GM23338 (cell line): ENCODE measurements around the gene C19orf81. TPM values are rescaled to one million over a fixed set of nuclear protein-coding genes. Genes with fewer than 3 reads are reported as not detected.
A peak's percentile ranks its signal among the peaks of the same experiment; 100 is the strongest.

Experiments used
- ATAC-seq: fragments of 200-7000 bp; cut with Tn5 transposase; 3 replicates; pipeline ENCODE4 v1.9.1; 2020
- DNase-seq: peaks from one replicate; pipeline ENCODE4 v3.0.0-alpha.2; 2015; ENCODE audit warnings: low spot score
- H2AFZ ChIP-seq: fragments of 200-600 bp; sonication (generic); 2 replicates; pipeline ENCODE4 v1.8.0; 2016; ENCODE audit warnings: antibody characterized with exemption, mild to moderate bottlenecking, moderate library complexity
- H3F3A ChIP-seq: fragments of 200-600 bp; sonication (generic); replicated peaks from 2 replicates; pipeline ENCODE4 v1.8.0; 2017; ENCODE audit warnings: antibody characterized with exemption, mixed run types, low read depth
- H3K27ac ChIP-seq: fragments of 200-600 bp; sonication (generic); 2 replicates; pipeline ENCODE4 v1.6.1; 2016; ENCODE audit warnings: low read depth
- H3K27me3 ChIP-seq: fragments of 200-600 bp; sonication (generic); 2 replicates; pipeline ENCODE4 v1.8.0; 2016; ENCODE audit warnings: mild to moderate bottlenecking, mixed run types, moderate library complexity; ENCODE audit not compliant: insufficient read depth
- H3K36me3 ChIP-seq: fragments of 200-600 bp; sonication (generic); 2 replicates; pipeline ENCODE4 v1.8.0; 2016; ENCODE audit warnings: mild to moderate bottlenecking; ENCODE audit not compliant: insufficient read depth
- H3K4me1 ChIP-seq: fragments of 200-600 bp; sonication (generic); 2 replicates; pipeline ENCODE4 v1.8.0; 2016; ENCODE audit warnings: mild to moderate bottlenecking, moderate library complexity; ENCODE audit not compliant: insufficient read depth
- H3K4me2 ChIP-seq: fragments of 200-600 bp; sonication (generic); 2 replicates; pipeline ENCODE4 v1.7.1; 2017; ENCODE audit warnings: mixed run types
- H3K4me3 ChIP-seq: fragments of 200-600 bp; sonication (generic); 2 replicates; pipeline ENCODE4 v1.6.1; 2016; ENCODE audit warnings: mixed run types
- H3K79me2 ChIP-seq: fragments of 200-600 bp; sonication (generic); replicated peaks from 2 replicates; pipeline ENCODE4 v1.8.0; 2017; ENCODE audit warnings: mild to moderate bottlenecking; ENCODE audit not compliant: insufficient read depth
- H3K9me2 ChIP-seq: fragments of 200-600 bp; sonication (generic); 2 replicates; pipeline ENCODE4 v1.8.0; 2017; ENCODE audit not compliant: insufficient read depth
- H4K20me1 ChIP-seq: fragments of 200-600 bp; sonication (generic); replicated peaks from 2 replicates; pipeline ENCODE4 v1.8.0; 2017; ENCODE audit warnings: mild to moderate bottlenecking; ENCODE audit not compliant: insufficient read depth
- H3K27ac Mint-ChIP-seq: 2 replicates; pipeline ENCODE4 v1.8.0; 2020; ENCODE audit warnings: inconsistent platforms, mild to moderate bottlenecking, moderate library complexity, mixed read lengths
- H3K27me3 Mint-ChIP-seq: 3 replicates; pipeline ENCODE4 v1.8.0; 2022; ENCODE audit warnings: low read depth, mild to moderate bottlenecking, moderate library complexity, mixed read lengths, inconsistent platforms; ENCODE audit not compliant: insufficient read depth, poor library complexity
- H3K36me3 Mint-ChIP-seq: 3 replicates; pipeline ENCODE4 v1.8.0; 2021; ENCODE audit warnings: low read depth, mild to moderate bottlenecking, inconsistent platforms, moderate library complexity, mixed read lengths
- H3K4me1 Mint-ChIP-seq: 3 replicates; pipeline ENCODE4 v1.8.0; 2020; ENCODE audit warnings: mild to moderate bottlenecking, inconsistent platforms, mixed read lengths
- H3K4me3 Mint-ChIP-seq: 3 replicates; pipeline ENCODE4 v1.8.0; 2021; ENCODE audit warnings: moderate library complexity, mild to moderate bottlenecking, inconsistent platforms, mixed read lengths
- H3K9me3 Mint-ChIP-seq: 3 replicates; pipeline ENCODE4 v1.8.0; 2020; ENCODE audit warnings: moderate library complexity, mild to moderate bottlenecking, inconsistent platforms, mixed read lengths
- CREB1 ChIP-seq: fragments of 250-450 bp; sonication (Bioruptor Pico); IDR thresholded peaks from 2 replicates; pipeline ENCODE4 v1.5.0; 2020; ENCODE audit warnings: low read depth, mild to moderate bottlenecking, moderate library complexity
- CTCF ChIP-seq, 2 experiments: fragments of 200-600 bp in 1 of 2; sonication (generic) in 1 of 2; conservative IDR thresholded peaks; 2 replicates each; pipeline versions ENCODE4 v1.5.1 to v1.6.1; 2016 to 2017; ENCODE audit warnings: antibody characterized with exemption in 2 of 2, low read depth in 2 of 2, mild to moderate bottlenecking in 2 of 2, moderate library complexity in 1 of 2
- EZH2 ChIP-seq: fragments of 200-600 bp; sonication (generic); IDR thresholded peaks from one replicate; pipeline ENCODE4 v1.8.0; 2017; ENCODE audit warnings: antibody characterized with exemption, mild to moderate bottlenecking, low read depth; ENCODE audit not compliant: unreplicated experiment
- EZH2phosphoT487 ChIP-seq: fragments of 200-600 bp; sonication (generic); IDR thresholded peaks from one replicate; pipeline ENCODE4 v1.8.1; 2018; ENCODE audit warnings: antibody characterized with exemption; ENCODE audit not compliant: unreplicated experiment
- JUNB ChIP-seq: IDR thresholded peaks from one replicate; pipeline ENCODE4 v1.6.1; 2016; ENCODE audit warnings: antibody characterized with exemption; ENCODE audit not compliant: unreplicated experiment
- NANOG ChIP-seq: IDR thresholded peaks from 2 replicates; pipeline ENCODE4 v1.6.1; 2016; ENCODE audit warnings: antibody characterized with exemption, borderline replicate concordance
- POLR2AphosphoS5 ChIP-seq: IDR thresholded peaks from 2 replicates; pipeline ENCODE4 v1.6.1; 2016; ENCODE audit warnings: antibody characterized with exemption, low read depth
- REST ChIP-seq: IDR thresholded peaks from one replicate; pipeline ENCODE4 v1.6.1; 2018; ENCODE audit warnings: antibody characterized with exemption; ENCODE audit not compliant: unreplicated experiment
- STAT1 ChIP-seq: IDR thresholded peaks from one replicate; pipeline ENCODE4 v1.6.1; 2016; ENCODE audit warnings: antibody characterized with exemption; ENCODE audit not compliant: unreplicated experiment
- ZNF114 ChIP-seq: fragments of 250-450 bp; sonication (Bioruptor Pico); IDR thresholded peaks from 2 replicates; pipeline ENCODE4 v1.5.0; 2020; ENCODE audit warnings: mild to moderate bottlenecking, moderate library complexity
- ZNF331 ChIP-seq: fragments of 250-450 bp; sonication (Bioruptor Pico); IDR thresholded peaks from 2 replicates; pipeline ENCODE4 v1.5.0; 2020; ENCODE audit warnings: low read depth, mild to moderate bottlenecking, moderate library complexity
- long read RNA-seq: library from polyadenylated mRNA; unstranded; transcript quantifications from one replicate; pipeline ENCODE4 v2.0.0, GENCODE V29; 2020; ENCODE audit not compliant: unreplicated experiment
- polyA plus RNA-seq: library from polyadenylated mRNA; unstranded; fragments of >200 nt; fragmentation: Nextera tagmentation; extraction: Ambion mirVana; gene quantifications from 2 replicates; pipeline ENCODE4 v1.2.1, GENCODE V29; 2016
- total RNA-seq: library from RNA; depleted of rRNA; stranded (reverse); fragments of >200 nt; shearing (Covaris generic); gene quantifications from 2 replicates; pipeline ENCODE4 v1.2.3, GENCODE V29; 2014; rRNA removed
- TF ChIP-seq, protein P1 (sequence below): IDR thresholded peaks from 2 replicates; pipeline ENCODE4 v1.6.1; 2016; ENCODE audit warnings: antibody characterized with exemption
- TF ChIP-seq, protein P2 (sequence below): fragments of 250-450 bp; sonication (Bioruptor Pico); IDR thresholded peaks from 2 replicates; pipeline ENCODE4 v1.5.0; 2020; ENCODE audit warnings: mild to moderate bottlenecking, moderate library complexity

The C19orf81 gene
- total RNA-seq (1.8 and 23.2 TPM in 2 replicates), polyA plus RNA-seq (54.3 and 67.9 TPM in 2 replicates)
- long read RNA-seq, result 0 reads

DNA sequence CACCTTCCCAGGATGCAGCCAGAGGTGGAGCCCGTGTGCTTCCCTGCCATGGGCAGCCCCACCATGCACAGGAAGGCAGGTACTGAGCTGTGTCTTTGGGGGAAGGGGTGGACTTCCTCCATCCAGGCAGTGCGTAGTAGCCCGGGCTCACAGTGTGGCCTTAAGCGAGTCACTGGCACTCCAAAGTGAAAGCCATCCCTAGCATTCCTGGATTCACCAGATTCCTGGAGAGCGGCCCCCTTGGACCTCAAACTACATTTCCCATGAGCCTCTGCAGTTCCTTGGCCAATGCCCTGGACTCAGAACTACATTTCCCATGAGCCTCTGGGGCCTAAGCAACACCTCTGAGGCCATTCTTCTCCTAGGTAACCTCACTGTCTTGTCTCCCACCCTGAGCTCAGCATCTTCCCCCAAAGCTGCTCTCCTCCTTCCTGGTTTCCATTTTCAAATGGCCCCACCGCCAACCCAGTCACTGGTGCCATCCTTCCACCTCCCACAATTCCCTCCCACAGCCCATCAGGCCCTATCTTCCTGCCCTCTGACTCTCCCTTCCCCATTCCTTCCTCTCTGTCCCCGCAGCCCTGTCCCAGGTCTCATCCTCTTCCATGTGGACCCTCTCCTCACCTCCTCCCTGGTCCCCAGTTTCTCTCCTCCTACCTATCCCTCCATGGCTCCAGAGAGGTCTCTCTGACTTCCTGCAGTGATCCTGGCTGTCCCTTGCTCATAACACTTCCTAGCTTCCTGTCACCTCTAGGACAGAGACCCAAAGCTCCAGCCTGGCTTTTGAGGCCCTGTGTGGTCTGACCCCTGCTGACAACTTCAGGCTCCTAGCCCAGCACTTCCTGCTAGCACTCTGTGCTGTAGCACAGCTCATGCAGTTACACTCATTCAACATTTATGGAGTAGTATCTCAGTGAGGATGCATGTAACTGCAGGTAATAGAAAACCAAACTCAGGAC, at the start of gene C19orf81:
Gene C19orf81 (plus strand): TSS at position 13 of the 959 bp plus-strand sequence. CDS start 0 bp downstream, at position 13.
- no peak within 1 kb of the TSS for H3K27ac Mint-ChIP-seq
- ATAC-seq, result no peak
- Histone ChIP-seq H3K4me1 (peaks cover 20% of the 10 kb centered on the region), H3K4me3 (peak within 1 kb of the TSS; percentile 48), H3K36me3 (no peaks in the 10 kb centered on the region), H3K27ac (no peak within 1 kb of the TSS), H3K9me2 (no peaks in the 10 kb centered on the region), H3K4me2 (peak within 1 kb of the TSS; percentile 74), H3F3A (no peaks in the 10 kb centered on the region), H2AFZ (peak within 1 kb of the TSS; percentile 86), H4K20me1 (no peaks in the 10 kb centered on the region), H3K79me2 (no peaks in the 10 kb centered on the region), H3K27me3 (peaks cover 12% of the 10 kb centered on the region)
- H3K27me3 Mint-ChIP-seq, result peaks cover 12% of the 10 kb centered on the region
- no peak for TF ChIP-seq EZH2phosphoT487
- no peak for TF ChIP-seq CREB1 (CRISPR knock-in tag)
- TF ChIP-seq, protein P1, sequence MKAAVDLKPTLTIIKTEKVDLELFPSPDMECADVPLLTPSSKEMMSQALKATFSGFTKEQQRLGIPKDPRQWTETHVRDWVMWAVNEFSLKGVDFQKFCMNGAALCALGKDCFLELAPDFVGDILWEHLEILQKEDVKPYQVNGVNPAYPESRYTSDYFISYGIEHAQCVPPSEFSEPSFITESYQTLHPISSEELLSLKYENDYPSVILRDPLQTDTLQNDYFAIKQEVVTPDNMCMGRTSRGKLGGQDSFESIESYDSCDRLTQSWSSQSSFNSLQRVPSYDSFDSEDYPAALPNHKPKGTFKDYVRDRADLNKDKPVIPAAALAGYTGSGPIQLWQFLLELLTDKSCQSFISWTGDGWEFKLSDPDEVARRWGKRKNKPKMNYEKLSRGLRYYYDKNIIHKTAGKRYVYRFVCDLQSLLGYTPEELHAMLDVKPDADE, result peak; percentile 97
- no peak for TF ChIP-seq ZNF114 (CRISPR knock-in tag)
- no peak for TF ChIP-seq JUNB
- TF ChIP-seq POLR2AphosphoS5, result peak; percentile 26; the same call in 1 of the 2 replicates
- no peak for TF ChIP-seq EZH2
- TF ChIP-seq CTCF (conservative IDR thresholded peaks at IDR 0.05; ENCODE audit: low read depth in 2 of 2), result peak in 1 of 2 experiments; percentile 37; a peak in 1 of 4 replicates
- no peak for TF ChIP-seq NANOG
- TF ChIP-seq, protein P2, sequence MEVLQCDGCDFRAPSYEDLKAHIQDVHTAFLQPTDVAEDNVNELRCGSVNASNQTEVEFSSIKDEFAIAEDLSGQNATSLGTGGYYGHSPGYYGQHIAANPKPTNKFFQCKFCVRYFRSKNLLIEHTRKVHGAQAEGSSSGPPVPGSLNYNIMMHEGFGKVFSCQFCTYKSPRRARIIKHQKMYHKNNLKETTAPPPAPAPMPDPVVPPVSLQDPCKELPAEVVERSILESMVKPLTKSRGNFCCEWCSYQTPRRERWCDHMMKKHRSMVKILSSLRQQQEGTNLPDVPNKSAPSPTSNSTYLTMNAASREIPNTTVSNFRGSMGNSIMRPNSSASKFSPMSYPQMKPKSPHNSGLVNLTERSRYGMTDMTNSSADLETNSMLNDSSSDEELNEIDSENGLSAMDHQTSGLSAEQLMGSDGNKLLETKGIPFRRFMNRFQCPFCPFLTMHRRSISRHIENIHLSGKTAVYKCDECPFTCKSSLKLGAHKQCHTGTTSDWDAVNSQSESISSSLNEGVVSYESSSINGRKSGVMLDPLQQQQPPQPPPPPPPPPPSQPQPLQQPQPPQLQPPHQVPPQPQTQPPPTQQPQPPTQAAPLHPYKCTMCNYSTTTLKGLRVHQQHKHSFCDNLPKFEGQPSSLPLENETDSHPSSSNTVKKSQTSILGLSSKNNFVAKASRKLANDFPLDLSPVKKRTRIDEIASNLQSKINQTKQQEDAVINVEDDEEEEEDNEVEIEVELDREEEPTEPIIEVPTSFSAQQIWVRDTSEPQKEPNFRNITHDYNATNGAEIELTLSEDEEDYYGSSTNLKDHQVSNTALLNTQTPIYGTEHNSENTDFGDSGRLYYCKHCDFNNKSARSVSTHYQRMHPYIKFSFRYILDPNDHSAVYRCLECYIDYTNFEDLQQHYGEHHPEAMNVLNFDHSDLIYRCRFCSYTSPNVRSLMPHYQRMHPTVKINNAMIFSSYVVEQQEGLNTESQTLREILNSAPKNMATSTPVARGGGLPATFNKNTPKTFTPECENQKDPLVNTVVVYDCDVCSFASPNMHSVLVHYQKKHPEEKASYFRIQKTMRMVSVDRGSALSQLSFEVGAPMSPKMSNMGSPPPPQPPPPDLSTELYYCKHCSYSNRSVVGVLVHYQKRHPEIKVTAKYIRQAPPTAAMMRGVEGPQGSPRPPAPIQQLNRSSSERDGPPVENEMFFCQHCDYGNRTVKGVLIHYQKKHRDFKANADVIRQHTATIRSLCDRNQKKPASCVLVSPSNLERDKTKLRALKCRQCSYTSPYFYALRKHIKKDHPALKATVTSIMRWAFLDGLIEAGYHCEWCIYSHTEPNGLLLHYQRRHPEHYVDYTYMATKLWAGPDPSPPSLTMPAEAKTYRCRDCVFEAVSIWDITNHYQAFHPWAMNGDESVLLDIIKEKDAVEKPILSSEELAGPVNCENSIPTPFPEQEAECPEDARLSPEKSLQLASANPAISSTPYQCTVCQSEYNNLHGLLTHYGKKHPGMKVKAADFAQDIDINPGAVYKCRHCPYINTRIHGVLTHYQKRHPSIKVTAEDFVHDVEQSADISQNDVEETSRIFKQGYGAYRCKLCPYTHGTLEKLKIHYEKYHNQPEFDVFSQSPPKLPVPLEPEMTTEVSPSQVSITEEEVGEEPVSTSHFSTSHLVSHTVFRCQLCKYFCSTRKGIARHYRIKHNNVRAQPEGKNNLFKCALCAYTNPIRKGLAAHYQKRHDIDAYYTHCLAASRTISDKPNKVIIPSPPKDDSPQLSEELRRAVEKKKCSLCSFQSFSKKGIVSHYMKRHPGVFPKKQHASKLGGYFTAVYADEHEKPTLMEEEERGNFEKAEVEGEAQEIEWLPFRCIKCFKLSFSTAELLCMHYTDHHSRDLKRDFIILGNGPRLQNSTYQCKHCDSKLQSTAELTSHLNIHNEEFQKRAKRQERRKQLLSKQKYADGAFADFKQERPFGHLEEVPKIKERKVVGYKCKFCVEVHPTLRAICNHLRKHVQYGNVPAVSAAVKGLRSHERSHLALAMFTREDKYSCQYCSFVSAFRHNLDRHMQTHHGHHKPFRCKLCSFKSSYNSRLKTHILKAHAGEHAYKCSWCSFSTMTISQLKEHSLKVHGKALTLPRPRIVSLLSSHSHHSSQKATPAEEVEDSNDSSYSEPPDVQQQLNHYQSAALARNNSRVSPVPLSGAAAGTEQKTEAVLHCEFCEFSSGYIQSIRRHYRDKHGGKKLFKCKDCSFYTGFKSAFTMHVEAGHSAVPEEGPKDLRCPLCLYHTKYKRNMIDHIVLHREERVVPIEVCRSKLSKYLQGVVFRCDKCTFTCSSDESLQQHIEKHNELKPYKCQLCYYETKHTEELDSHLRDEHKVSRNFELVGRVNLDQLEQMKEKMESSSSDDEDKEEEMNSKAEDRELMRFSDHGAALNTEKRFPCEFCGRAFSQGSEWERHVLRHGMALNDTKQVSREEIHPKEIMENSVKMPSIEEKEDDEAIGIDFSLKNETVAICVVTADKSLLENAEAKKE, result no peak
- TF ChIP-seq STAT1, result no peak
- no peak for TF ChIP-seq ZNF331
- TF ChIP-seq REST, result no peak
- peaks cover 42% of the 10 kb centered on the region for H3K36me3 Mint-ChIP-seq
- peak; percentile 97 for DNase-seq
- H3K4me1 Mint-ChIP-seq, result no peaks in the 10 kb centered on the region
- peaks cover 27% of the 10 kb centered on the region for H3K9me3 Mint-ChIP-seq
- H3K4me3 Mint-ChIP-seq, result no peak within 1 kb of the TSS
